Measurements from ENCODE around the gene FOXD4L6. TPM values are rescaled to one million over a fixed set of nuclear protein-coding genes. Genes with fewer than 3 reads are reported as not detected.
"Not testable (repeated sequence)": the region's sequence is repeated elsewhere in the genome, so short reads cannot be mapped to it uniquely, and the experiment has no call there.

Gene FOXD4L6
- total RNA-seq, 1 experiment from 2014 or later: not detected

GRCh38 chr9:41111414-41111813 is 17.1 kb downstream of the FOXD4L6 start:
- H3K27ac ChIP-seq; DNase-seq (ENCODE audit: low read depth in 1 of 2, low spot score in 2 of 2); H3K9me3 ChIP-seq (replicated peaks); H3K4me1 ChIP-seq (replicated peaks); H3K27me3 ChIP-seq (replicated peaks); H3K36me3 ChIP-seq; H3K4me3 ChIP-seq: not testable (repeated sequence)

GRCh38 chr9:41110913-41111312 is 17.6 kb downstream of the FOXD4L6 start:
- H3K4me1 ChIP-seq (replicated peaks); DNase-seq (ENCODE audit: low read depth in 1 of 2, low spot score in 2 of 2); H3K27me3 ChIP-seq (replicated peaks); H3K4me3 ChIP-seq; H3K9me3 ChIP-seq (replicated peaks); H3K36me3 ChIP-seq; H3K27ac ChIP-seq: not testable (repeated sequence)

- H3K36me3 ChIP-seq; H3K4me3 ChIP-seq; H3K27me3 ChIP-seq (replicated peaks); H3K27ac ChIP-seq; H3K9me3 ChIP-seq (replicated peaks); H3K4me1 ChIP-seq (replicated peaks); DNase-seq (ENCODE audit: low read depth in 1 of 2, low spot score in 2 of 2): not testable (repeated sequence)
These were observed 19.2 kb downstream of the FOXD4L6 start for GRCh38 chr9:41109253-41109652.

GRCh38 chr9:41108816-41109215 is 19.7 kb downstream of the FOXD4L6 start:
- not testable (repeated sequence) for H3K4me1 ChIP-seq (replicated peaks); H3K4me3 ChIP-seq; H3K27ac ChIP-seq; DNase-seq (ENCODE audit: low read depth in 1 of 2, low spot score in 2 of 2); H3K27me3 ChIP-seq (replicated peaks); H3K9me3 ChIP-seq (replicated peaks); H3K36me3 ChIP-seq

GRCh38 chr9:41106472-41107116 is 21.9 kb downstream of the FOXD4L6 start:
- H3K36me3 ChIP-seq; H3K4me1 ChIP-seq (replicated peaks); H3K27me3 ChIP-seq (replicated peaks); DNase-seq (ENCODE audit: low read depth in 1 of 2, low spot score in 2 of 2); H3K27ac ChIP-seq; H3K4me3 ChIP-seq; H3K9me3 ChIP-seq (replicated peaks): not testable (repeated sequence)

GRCh38 chr9:41105557-41106253 is 22.8 kb downstream of the FOXD4L6 start:
- H3K9me3 ChIP-seq (replicated peaks); H3K27me3 ChIP-seq (replicated peaks); DNase-seq (ENCODE audit: low read depth in 1 of 2, low spot score in 2 of 2); H3K4me1 ChIP-seq (replicated peaks); H3K4me3 ChIP-seq; H3K36me3 ChIP-seq; H3K27ac ChIP-seq: not testable (repeated sequence)

DNA sequence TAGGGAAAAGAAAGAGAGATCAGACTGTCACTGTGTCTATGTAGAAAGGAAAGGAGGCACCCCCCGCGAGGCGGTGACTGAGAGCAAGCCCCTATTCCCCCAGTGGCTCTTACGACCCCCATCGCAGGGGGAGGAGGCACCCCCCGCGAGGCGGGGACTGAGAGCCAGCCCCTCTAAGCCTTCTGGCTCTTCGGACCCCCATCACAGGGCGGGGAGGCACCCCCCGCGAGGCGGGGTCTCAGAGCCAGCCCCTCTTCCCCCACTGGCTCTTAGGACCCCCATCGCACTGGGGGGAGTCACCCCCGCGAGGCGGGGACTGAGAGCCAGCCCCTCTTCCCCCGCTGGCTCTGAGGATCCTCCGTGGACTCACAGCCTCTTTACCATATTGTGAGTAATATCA is 23.9 kb downstream of the FOXD4L6 start:
- H3K9me3 ChIP-seq (replicated peaks); H3K36me3 ChIP-seq; H3K4me3 ChIP-seq; H3K27me3 ChIP-seq (replicated peaks); H3K27ac ChIP-seq; DNase-seq (ENCODE audit: low read depth in 1 of 2, low spot score in 2 of 2); H3K4me1 ChIP-seq (replicated peaks): not testable (repeated sequence)

GRCh38 chr9:41100508-41100907 is 28.0 kb downstream of the FOXD4L6 start:
- not testable (repeated sequence) for H3K27me3 ChIP-seq (replicated peaks); H3K36me3 ChIP-seq; H3K4me1 ChIP-seq (replicated peaks); H3K27ac ChIP-seq; H3K9me3 ChIP-seq (replicated peaks); DNase-seq (ENCODE audit: low read depth in 1 of 2, low spot score in 2 of 2); H3K4me3 ChIP-seq

GRCh38 chr9:41098759-41099158 is 29.7 kb downstream of the FOXD4L6 start:
- DNase-seq (ENCODE audit: low read depth in 1 of 2, low spot score in 2 of 2): not testable (repeated sequence)

GRCh38 chr9:41095060-41095459 is 33.4 kb downstream of the FOXD4L6 start:
- H3K9me3 ChIP-seq (replicated peaks); H3K27me3 ChIP-seq (replicated peaks); H3K4me3 ChIP-seq; H3K4me1 ChIP-seq (replicated peaks); DNase-seq (ENCODE audit: low read depth in 1 of 2, low spot score in 2 of 2); H3K36me3 ChIP-seq; H3K27ac ChIP-seq: not testable (repeated sequence)

More at GRCh38 chr9:41098759-41099158, 29.7 kb downstream of the FOXD4L6 start:
- not testable (repeated sequence) for H3K27me3 ChIP-seq (replicated peaks); H3K27ac ChIP-seq; H3K9me3 ChIP-seq (replicated peaks); H3K4me3 ChIP-seq; H3K4me1 ChIP-seq (replicated peaks); H3K36me3 ChIP-seq

DNA sequence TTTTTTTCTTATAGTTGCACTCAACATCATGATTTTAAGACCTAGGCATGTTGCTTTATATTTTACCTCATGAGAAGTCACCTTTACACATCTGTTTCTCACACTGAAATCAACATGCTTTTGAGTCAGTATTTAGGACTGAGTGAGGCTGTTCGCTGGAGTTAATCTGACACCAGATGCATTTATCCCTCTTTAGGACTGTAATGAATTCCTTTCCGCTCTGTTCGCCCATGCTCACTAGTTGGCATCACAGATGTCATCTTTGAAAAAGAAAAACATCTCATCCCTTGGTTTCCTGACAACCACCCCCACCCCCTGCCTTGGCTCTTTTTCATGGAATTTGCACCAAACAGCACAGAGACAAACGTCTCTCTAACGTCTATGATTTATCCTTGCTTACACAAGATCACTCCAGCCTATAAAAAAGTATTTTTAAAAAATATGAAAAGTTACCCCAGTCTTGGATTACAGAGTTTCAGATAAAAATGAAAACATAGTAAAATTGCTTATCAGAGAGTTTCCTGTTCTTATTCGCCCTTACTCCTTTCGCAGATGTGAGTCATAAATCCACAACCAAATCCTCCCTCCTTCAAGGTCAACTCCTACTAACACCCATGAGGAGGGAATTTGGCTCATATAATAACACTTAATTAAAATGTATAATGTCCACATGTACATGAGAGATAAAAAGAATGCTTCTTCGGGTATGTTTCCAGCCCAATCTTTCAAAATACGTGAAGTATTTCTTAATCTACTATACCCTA is 34.3 kb downstream of the FOXD4L6 start:
- not testable (repeated sequence) for H3K4me3 ChIP-seq; H3K36me3 ChIP-seq; DNase-seq (ENCODE audit: low read depth in 1 of 2, low spot score in 2 of 2); H3K27ac ChIP-seq; H3K4me1 ChIP-seq (replicated peaks); H3K27me3 ChIP-seq (replicated peaks); H3K9me3 ChIP-seq (replicated peaks)

DNA sequence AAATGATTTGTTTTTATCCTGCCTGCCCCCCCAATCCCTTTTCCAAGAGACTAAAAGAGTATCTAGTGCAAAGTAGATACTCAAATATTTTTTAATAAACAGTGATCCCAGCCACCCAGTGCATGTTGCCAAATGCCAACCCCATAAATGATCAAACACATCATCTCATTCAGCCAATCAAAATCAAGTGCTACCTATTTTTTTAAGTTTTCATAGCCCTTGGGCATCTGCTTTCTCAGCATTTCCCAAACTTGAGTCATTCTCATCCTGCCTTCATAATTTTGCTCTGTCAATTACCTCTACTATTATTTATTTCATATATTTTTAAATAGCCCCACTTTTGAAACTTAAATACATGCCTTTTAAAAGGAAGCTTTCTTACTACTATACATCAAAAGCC is 37.6 kb downstream of the FOXD4L6 start:
- DNase-seq (ENCODE audit: low read depth in 1 of 2, low spot score in 2 of 2); H3K27ac ChIP-seq; H3K9me3 ChIP-seq (replicated peaks); H3K4me3 ChIP-seq; H3K36me3 ChIP-seq; H3K4me1 ChIP-seq (replicated peaks); H3K27me3 ChIP-seq (replicated peaks): not testable (repeated sequence)

GRCh38 chr9:41090386-41090785 is 38.1 kb downstream of the FOXD4L6 start:
- H3K4me3 ChIP-seq; H3K27me3 ChIP-seq (replicated peaks); DNase-seq (ENCODE audit: low read depth in 1 of 2, low spot score in 2 of 2); H3K27ac ChIP-seq; H3K4me1 ChIP-seq (replicated peaks); H3K36me3 ChIP-seq; H3K9me3 ChIP-seq (replicated peaks): not testable (repeated sequence)

DNA sequence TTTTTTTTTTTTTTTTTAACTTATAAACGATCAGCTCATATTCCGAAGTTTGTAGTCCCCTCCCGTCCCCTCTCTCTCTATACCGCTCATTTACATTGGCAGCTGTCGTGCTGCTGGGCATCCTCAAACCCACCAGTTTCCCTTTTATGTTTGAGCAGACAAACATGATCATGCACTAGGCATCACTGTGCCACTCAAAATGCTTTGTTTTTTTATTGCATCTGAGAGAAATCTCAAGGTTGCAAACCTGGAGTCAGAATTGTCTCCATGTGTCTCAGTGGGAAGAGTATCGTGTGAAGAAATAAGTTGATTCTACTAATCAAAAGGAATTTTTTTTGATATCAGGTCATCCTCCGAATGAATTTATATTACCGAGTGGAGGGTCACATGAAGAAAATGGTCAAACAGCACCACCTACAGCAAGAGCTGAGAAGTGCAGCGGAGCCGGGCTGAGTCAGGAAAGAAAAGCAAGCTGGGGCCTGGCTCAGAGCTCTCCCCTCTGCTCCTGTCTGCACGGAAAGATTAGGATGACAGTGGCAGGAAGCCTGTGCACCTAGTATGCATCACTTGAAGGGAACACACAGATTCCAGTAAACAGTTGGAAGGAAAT is 39.9 kb downstream of the FOXD4L6 start:
- H3K9me3 ChIP-seq (replicated peaks); H3K4me1 ChIP-seq (replicated peaks): not testable (repeated sequence)

More for the DNA sequence above, 39.9 kb downstream of the FOXD4L6 start:
- not testable (repeated sequence) for H3K27me3 ChIP-seq (replicated peaks); H3K27ac ChIP-seq; H3K36me3 ChIP-seq; DNase-seq (ENCODE audit: low read depth in 1 of 2, low spot score in 2 of 2); H3K4me3 ChIP-seq
